ENCODE results near the gene MCF2L2.
"Not testable (repeated sequence)": the region's sequence is repeated elsewhere in the genome, so short reads cannot be mapped to it uniquely, and the experiment has no call there.

MCF2L2 gene

GRCh38 chr3:183428447-183429211 is at the start of gene MCF2L2:
Gene MCF2L2 (minus strand): TSS chr3:183428619. CDS start chr3:183427977, 642 bp downstream.
- peak; percentile 62 for DNase-seq (ENCODE audit: low spot score)

GRCh38 chr3:183477801-183478456 is 49.5 kb upstream of the MCF2L2 start:
- no peak for DNase-seq (ENCODE audit: low spot score)

GRCh38 chr3:183475764-183476162 is 47.3 kb upstream of the MCF2L2 start:
- DNase-seq (ENCODE audit: low spot score) = not testable (repeated sequence)

GRCh38 chr3:183475016-183475763 is 46.8 kb upstream of the MCF2L2 start:
- no peak for DNase-seq (ENCODE audit: low spot score)

- DNase-seq (ENCODE audit: low spot score) = no peak
These were observed 45.5 kb upstream of the MCF2L2 start for GRCh38 chr3:183473969-183474368.

- no peak for DNase-seq (ENCODE audit: low spot score)
These were observed 43.7 kb upstream of the MCF2L2 start for GRCh38 chr3:183472155-183472554.

GRCh38 chr3:183468424-183468823 is 40.0 kb upstream of the MCF2L2 start:
- DNase-seq (ENCODE audit: low spot score) = no peak

GRCh38 chr3:183466575-183466974 is 38.2 kb upstream of the MCF2L2 start:
- no peak for DNase-seq (ENCODE audit: low spot score)

- not testable (repeated sequence) for DNase-seq (ENCODE audit: low spot score)
These were observed 37.3 kb upstream of the MCF2L2 start for GRCh38 chr3:183465710-183466109.

- DNase-seq (ENCODE audit: low spot score) = no peak
These were observed 36.1 kb upstream of the MCF2L2 start for GRCh38 chr3:183464480-183464879.

- no peak for DNase-seq (ENCODE audit: low spot score)
These were observed 31.9 kb upstream of the MCF2L2 start for GRCh38 chr3:183460081-183461055.

- peak; percentile 14 for DNase-seq (ENCODE audit: low spot score)
These were observed 26.7 kb upstream of the MCF2L2 start for GRCh38 chr3:183455089-183455488.

- DNase-seq (ENCODE audit: low spot score) = no peak
These were observed 25.6 kb upstream of the MCF2L2 start for GRCh38 chr3:183454064-183454463.

GRCh38 chr3:183449791-183450190 is 21.4 kb upstream of the MCF2L2 start:
- DNase-seq (ENCODE audit: low spot score) = no peak

GRCh38 chr3:183449391-183449790 is 21.0 kb upstream of the MCF2L2 start:
- DNase-seq (ENCODE audit: low spot score) = no peak

- DNase-seq (ENCODE audit: low spot score) = no peak
These were observed 20.1 kb upstream of the MCF2L2 start for GRCh38 chr3:183448369-183449128.

GRCh38 chr3:183447206-183448001 is 19.0 kb upstream of the MCF2L2 start:
- DNase-seq (ENCODE audit: low spot score) = peak; percentile 91

GRCh38 chr3:183446838-183447205 is 18.4 kb upstream of the MCF2L2 start:
- no peak for DNase-seq (ENCODE audit: low spot score)

GRCh38 chr3:183444748-183445147 is 16.3 kb upstream of the MCF2L2 start:
- DNase-seq (ENCODE audit: low spot score) = no peak
